ENCODE measurements around the gene YKT6.

- TF ChIP-seq CTCF (conservative IDR thresholded peaks at IDR 0.05) (no peak), ZFX (IDR thresholded peaks at IDR 0.05) (no peak)
Measured at GRCh38 chr7:44193011-44193802, 7.6 kb upstream of the YKT6 start.
